ENCODE measurements around the gene CTNNA2.

Gene CTNNA2

GRCh38 chr2:79872656-79873055 is 359.8 kb downstream of the CTNNA2 start:
- TF ChIP-seq RAD21 (IDR thresholded peaks at IDR 0.05; ENCODE audit: low read depth) (no peak), NFIC (IDR thresholded peaks at IDR 0.05) (no peak), TCF12 (IDR thresholded peaks at IDR 0.05; ENCODE audit: low read depth) (no peak), FOXM1 (IDR thresholded peaks at IDR 0.05; ENCODE audit: borderline replicate concordance, low read depth) (no peak), MAX (IDR thresholded peaks at IDR 0.05) (no peak), ZBTB7A (IDR thresholded peaks at IDR 0.05; ENCODE audit: low read depth) (no peak), EP300 (IDR thresholded peaks at IDR 0.05; ENCODE audit: borderline replicate concordance) (no peak), TEAD4 (IDR thresholded peaks at IDR 0.05) (no peak), EGR1 (IDR thresholded peaks at IDR 0.05) (no peak), USF1 (IDR thresholded peaks at IDR 0.05) (no peak), YY1 (IDR thresholded peaks at IDR 0.05; ENCODE audit: low read depth) (no peak), CEBPB (IDR thresholded peaks at IDR 0.05) (no peak), TAF1 (IDR thresholded peaks at IDR 0.05; ENCODE audit: low read depth) (no peak), REST (IDR thresholded peaks at IDR 0.05; ENCODE audit: low read depth) (no peak), CREB1 (IDR thresholded peaks at IDR 0.05; ENCODE audit: low read depth) (no peak)

GRCh38 chr2:79874015-79874414 is 361.2 kb downstream of the CTNNA2 start:
- no peak for TF ChIP-seq USF1 (IDR thresholded peaks at IDR 0.05)
- no peak for TF ChIP-seq REST (IDR thresholded peaks at IDR 0.05; ENCODE audit: low read depth)
- no peak for TF ChIP-seq NFIC (IDR thresholded peaks at IDR 0.05)
- no peak for TF ChIP-seq RAD21 (IDR thresholded peaks at IDR 0.05; ENCODE audit: low read depth)
- TF ChIP-seq TCF12 (IDR thresholded peaks at IDR 0.05; ENCODE audit: low read depth): no peak

GRCh38 chr2:79876430-79876829 is 363.6 kb downstream of the CTNNA2 start:
- TF ChIP-seq RAD21 (IDR thresholded peaks at IDR 0.05; ENCODE audit: low read depth) (0 out of 2 replicates have a peak, but pooled peaks have one; percentile 8), TAF1 (IDR thresholded peaks at IDR 0.05; ENCODE audit: low read depth) (no peak), TEAD4 (IDR thresholded peaks at IDR 0.05) (no peak)

GRCh38 chr2:79882548-79882947 is 369.7 kb downstream of the CTNNA2 start:
- TF ChIP-seq TEAD4 (IDR thresholded peaks at IDR 0.05) (no peak), TCF12 (IDR thresholded peaks at IDR 0.05; ENCODE audit: low read depth) (no peak), REST (IDR thresholded peaks at IDR 0.05; ENCODE audit: low read depth) (no peak), CREB1 (IDR thresholded peaks at IDR 0.05; ENCODE audit: low read depth) (no peak), USF1 (IDR thresholded peaks at IDR 0.05) (no peak), TAF1 (IDR thresholded peaks at IDR 0.05; ENCODE audit: low read depth) (no peak), CEBPB (IDR thresholded peaks at IDR 0.05) (no peak), NFIC (IDR thresholded peaks at IDR 0.05) (no peak), ZBTB7A (IDR thresholded peaks at IDR 0.05; ENCODE audit: low read depth) (no peak), MAX (IDR thresholded peaks at IDR 0.05) (no peak), YY1 (IDR thresholded peaks at IDR 0.05; ENCODE audit: low read depth) (no peak), RAD21 (IDR thresholded peaks at IDR 0.05; ENCODE audit: low read depth) (no peak), EP300 (IDR thresholded peaks at IDR 0.05; ENCODE audit: borderline replicate concordance) (no peak), FOXM1 (IDR thresholded peaks at IDR 0.05; ENCODE audit: borderline replicate concordance, low read depth) (no peak), EGR1 (IDR thresholded peaks at IDR 0.05) (no peak)
